Ishikawa (cell line): ENCODE results near the gene KYAT1.

Experiments
- CREB1 ChIP-seq: IDR thresholded peaks from 2 replicates; pipeline ENCODE4 v1.6.1; 2012; ENCODE audit warnings: low read depth
- EGR1 ChIP-seq: IDR thresholded peaks from 2 replicates; pipeline ENCODE4 v1.6.1; 2012
- EP300 ChIP-seq: IDR thresholded peaks from 2 replicates; pipeline ENCODE4 v1.6.1; 2012; ENCODE audit warnings: borderline replicate concordance
- FOXM1 ChIP-seq: IDR thresholded peaks from 2 replicates; pipeline ENCODE4 v1.6.1; 2012; ENCODE audit warnings: low read depth, borderline replicate concordance
- NFIC ChIP-seq: IDR thresholded peaks from 2 replicates; pipeline ENCODE4 v1.6.1; 2012
- TCF12 ChIP-seq: IDR thresholded peaks from 2 replicates; pipeline ENCODE4 v1.6.1; 2012; ENCODE audit warnings: low read depth
- TEAD4 ChIP-seq: IDR thresholded peaks from 2 replicates; pipeline ENCODE4 v1.6.1; 2012
- ZBTB7A ChIP-seq: IDR thresholded peaks from 2 replicates; pipeline ENCODE4 v1.6.1; 2012; ENCODE audit warnings: low read depth
- TF ChIP-seq, protein P1 (sequence below): IDR thresholded peaks from 2 replicates; pipeline ENCODE4 v1.6.1; 2012; ENCODE audit warnings: low read depth, mild to moderate bottlenecking

KYAT1 gene

GRCh38 chr9:128785427-128785826 lies 96.3 kb downstream of the KYAT1 start:
- no peak for TF ChIP-seq EP300
- no peak for TF ChIP-seq EGR1
- TF ChIP-seq ZBTB7A, result no peak
- no peak for TF ChIP-seq NFIC
- no peak for TF ChIP-seq FOXM1
- TF ChIP-seq, protein P1, sequence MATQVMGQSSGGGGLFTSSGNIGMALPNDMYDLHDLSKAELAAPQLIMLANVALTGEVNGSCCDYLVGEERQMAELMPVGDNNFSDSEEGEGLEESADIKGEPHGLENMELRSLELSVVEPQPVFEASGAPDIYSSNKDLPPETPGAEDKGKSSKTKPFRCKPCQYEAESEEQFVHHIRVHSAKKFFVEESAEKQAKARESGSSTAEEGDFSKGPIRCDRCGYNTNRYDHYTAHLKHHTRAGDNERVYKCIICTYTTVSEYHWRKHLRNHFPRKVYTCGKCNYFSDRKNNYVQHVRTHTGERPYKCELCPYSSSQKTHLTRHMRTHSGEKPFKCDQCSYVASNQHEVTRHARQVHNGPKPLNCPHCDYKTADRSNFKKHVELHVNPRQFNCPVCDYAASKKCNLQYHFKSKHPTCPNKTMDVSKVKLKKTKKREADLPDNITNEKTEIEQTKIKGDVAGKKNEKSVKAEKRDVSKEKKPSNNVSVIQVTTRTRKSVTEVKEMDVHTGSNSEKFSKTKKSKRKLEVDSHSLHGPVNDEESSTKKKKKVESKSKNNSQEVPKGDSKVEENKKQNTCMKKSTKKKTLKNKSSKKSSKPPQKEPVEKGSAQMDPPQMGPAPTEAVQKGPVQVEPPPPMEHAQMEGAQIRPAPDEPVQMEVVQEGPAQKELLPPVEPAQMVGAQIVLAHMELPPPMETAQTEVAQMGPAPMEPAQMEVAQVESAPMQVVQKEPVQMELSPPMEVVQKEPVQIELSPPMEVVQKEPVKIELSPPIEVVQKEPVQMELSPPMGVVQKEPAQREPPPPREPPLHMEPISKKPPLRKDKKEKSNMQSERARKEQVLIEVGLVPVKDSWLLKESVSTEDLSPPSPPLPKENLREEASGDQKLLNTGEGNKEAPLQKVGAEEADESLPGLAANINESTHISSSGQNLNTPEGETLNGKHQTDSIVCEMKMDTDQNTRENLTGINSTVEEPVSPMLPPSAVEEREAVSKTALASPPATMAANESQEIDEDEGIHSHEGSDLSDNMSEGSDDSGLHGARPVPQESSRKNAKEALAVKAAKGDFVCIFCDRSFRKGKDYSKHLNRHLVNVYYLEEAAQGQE, result no peak
- TF ChIP-seq CREB1, result no peak
- TF ChIP-seq TCF12, result no peak
- no peak for TF ChIP-seq TEAD4
